NCI-H1105 (cell line): ENCODE data around the gene E2F3.

Experiments used
- DNase-seq: peaks from one replicate; lab custom pipeline; 2025; lab: John Stamatoyannopoulos, UW

E2F3 gene

DNA sequence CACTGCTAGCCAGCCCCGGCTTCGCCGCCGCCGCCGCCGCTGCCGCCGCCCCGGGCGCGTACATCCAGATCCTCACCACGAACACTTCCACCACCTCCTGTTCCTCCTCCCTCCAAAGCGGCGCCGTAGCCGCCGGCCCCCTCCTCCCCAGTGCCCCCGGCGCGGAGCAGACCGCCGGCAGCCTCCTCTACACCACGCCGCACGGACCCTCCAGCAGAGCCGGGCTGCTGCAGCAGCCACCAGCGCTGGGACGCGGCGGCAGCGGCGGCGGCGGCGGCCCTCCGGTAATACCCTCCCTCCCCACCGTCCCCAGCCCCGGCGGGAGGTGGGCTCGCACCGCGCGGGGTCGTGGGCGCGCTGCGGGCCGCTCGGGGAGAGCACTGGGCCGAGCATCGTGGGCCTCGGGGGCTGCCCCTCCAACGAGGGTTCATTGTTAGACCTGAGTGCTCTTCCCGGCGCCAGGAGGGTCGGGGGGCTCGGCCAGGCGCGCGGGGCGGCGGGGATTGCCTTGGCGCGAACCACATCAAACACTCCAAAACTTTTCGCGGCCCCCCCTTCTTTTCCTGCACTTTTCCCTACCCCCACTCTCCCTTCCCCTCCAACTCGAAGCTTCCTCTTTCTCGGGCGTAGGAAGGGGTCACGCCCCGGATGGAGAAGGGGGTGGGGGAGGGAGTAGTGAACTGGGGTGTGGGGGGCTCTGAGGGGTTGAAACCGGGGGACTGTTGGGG is 827 bp downstream of the E2F3 start:
- peak; percentile 19 for DNase-seq

GRCh38 chr6:20403070-20403765 is 1.5 kb downstream of the E2F3 start:
- DNase-seq = peak; percentile 83

- peak; percentile 26 for DNase-seq
These were observed 2.3 kb downstream of the E2F3 start for GRCh38 chr6:20403766-20404640.

- DNase-seq = peak; percentile 67
These were observed 3.0 kb downstream of the E2F3 start for GRCh38 chr6:20404641-20405032.

DNA sequence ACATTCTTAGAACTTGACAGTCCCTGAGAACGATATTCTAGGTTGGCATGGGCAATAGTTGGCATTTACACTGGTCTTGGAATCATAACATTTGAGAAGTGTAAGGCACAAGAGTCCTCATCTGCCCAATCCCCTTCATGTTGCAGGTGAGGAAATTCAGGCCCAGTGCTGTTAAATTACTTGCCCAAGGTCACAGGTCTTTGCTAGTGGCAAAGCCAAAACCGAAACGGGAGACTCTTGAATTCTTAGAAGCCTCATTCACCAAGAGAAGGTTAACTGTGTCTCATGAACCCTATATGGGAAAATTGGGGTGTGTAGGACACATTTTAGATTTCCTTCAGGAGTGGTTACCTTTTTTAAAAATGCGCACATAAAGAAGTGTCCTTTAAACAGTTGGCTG is 7.2 kb downstream of the E2F3 start:
- no peak for DNase-seq

DNA sequence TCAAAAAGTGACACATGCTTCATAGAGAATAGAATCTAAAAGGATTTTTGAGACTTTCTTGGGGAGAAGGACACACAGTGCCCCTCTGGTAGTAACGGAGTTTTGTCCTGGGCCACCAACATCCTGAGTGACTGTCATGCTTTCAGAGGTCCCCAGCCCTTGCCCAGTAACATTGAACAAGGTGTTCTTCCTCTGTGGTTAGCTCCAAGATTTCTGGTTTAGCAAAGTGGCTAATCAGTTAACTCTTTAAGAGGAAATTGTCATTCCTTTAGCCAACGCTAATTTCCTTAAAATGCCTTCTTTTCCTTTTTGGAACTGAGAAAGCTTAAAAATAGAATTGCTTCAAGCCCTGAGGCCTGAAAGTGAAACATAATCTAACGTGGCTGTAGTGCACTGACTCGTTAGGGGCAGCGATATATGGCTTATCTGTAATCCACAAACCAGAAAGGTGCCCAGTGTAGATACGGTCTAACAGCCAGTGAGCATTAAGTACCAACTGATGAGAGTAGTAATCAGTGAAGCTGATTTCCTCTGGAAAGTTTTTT is 7.8 kb downstream of the E2F3 start:
- DNase-seq = no peak

GRCh38 chr6:20411544-20411943 is 9.9 kb downstream of the E2F3 start:
- no peak for DNase-seq

DNA sequence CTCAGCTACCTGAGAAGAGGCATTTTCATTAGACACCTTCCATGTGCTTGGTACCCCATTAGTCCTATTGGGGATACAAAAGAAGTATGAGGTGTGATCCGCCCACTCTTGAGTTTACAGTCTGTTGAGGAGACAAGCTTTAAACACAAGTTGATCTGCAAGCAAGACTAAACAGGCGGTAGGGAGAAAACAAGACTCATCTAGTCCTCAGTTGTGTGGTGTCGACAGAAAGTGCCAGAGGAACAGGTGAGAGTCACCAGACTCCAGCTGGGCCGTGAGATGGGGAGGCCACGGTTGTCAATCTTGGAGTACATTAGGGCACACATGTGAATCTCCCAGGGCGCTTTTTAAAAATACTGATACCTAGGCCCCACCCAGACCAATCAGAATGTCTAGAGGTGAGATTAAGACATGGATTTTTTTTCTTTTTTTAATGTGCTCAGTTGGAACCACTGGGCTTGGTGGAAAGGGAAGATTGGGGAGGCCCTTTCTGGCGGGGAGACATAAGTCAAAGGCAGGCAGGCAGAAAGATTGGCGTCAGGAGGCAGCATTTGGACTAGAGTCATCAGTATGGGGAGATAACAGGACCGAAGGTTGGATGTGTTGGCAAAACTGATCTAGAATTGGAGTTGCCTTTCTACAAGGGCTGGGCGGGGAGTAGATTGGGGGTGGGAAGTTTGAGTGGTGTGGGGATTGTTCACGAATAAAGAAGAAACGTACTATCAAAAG is 10.4 kb downstream of the E2F3 start:
- no peak for DNase-seq

DNA sequence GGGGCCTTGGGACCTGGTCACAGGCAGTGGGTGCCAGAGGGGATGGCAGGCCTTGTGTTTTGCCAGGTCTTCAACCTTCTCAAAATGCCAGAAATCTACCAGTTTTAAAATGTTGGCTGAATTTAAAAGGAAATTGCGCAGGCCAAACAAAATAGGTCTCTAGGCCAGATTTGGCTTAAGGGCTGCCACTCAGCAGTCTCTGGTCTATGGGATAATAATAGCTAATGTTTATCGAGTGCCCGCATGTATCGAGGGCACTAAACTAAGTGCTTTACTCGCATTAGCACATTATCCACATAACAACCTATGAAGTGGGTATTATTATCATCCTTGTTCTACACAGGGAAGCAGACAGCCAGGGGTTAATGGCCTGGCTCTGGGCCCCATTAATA is 11.0 kb downstream of the E2F3 start:
- DNase-seq = no peak

- no peak for DNase-seq
These were observed 12.1 kb downstream of the E2F3 start for GRCh38 chr6:20413826-20414225.

- no peak for DNase-seq
These were observed 13.0 kb downstream of the E2F3 start for GRCh38 chr6:20414711-20415110.

GRCh38 chr6:20415304-20415703 is 13.6 kb downstream of the E2F3 start:
- no peak for DNase-seq

DNA sequence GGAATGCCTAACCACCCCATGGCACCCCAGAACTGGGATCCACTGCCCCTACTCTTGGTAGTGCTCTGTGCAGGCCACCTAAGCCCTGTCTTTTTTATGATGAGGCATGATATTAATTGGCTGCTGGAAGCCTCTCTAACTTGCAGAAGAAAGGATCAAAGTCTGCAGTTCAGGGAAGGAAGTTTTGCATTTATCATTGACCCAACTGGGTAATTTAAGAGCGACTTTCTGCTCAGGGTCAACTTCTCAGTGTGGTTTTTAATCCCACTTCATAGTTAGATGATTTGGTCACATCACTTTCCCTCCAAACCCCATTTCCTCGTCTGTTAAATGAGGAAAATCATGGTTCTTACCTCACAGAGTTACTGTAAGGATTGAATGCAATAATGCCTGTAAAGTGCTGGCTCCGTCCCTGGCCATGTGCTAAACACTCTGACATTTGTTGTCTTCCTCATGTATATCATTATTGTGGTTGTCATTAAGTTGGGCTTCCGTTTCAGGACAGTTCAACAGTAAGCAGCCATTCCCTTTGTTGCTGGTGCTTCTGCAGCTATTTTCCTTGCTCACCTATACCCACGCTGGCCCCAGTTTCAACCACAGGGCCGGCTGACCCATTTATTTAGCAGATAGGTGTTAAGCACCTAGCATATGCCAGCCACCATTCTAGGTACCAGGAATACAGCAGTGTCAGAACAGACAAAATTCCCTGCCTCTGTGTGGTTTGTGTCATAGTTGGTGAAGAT is 14.2 kb downstream of the E2F3 start:
- no peak for DNase-seq

GRCh38 chr6:20416567-20417345 is 15.1 kb downstream of the E2F3 start:
- no peak for DNase-seq

DNA sequence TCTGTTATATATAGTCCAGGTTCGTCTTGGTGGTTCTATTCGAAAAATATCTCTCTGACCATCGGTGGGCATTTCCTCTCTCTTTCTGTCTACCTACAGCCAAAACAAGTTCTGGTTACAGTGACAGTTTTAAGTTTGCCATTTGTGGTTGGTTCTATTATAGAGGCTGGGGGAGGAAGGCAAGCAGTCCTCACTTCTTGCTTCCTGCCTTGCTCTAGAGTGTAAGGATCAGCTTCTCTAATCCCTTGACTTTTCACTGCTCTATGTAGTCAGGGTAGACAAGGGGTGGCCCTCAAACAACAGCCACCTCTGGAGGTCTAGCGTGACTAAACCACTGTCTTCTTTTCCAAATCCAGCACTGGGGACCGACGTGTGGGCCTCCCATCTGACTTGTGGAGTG is 16.1 kb downstream of the E2F3 start:
- no peak for DNase-seq

GRCh38 chr6:20426177-20427082 is 24.8 kb downstream of the E2F3 start:
- DNase-seq = no peak

- DNase-seq = no peak
These were observed 26.2 kb downstream of the E2F3 start for GRCh38 chr6:20427856-20428255.

DNA sequence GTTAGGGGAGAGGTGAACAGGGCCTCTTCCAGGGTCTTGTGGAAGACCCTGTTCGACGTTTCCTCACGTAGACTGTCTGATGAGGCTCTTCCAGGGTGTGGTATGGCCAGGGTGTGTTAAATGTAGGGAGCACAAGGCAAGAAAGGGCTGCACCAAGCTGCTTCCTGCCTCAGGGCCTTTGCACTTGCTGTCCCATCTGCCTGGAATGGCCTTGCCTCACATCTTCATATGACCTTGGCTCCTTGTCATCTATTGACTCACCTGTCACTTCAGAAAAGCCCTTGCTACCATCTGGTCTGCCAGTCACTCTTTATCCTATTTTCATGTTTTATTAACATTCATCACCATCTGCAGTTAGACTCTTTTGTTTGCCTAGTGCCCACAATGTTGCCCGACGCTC is 31.0 kb downstream of the E2F3 start:
- DNase-seq = no peak

- DNase-seq = no peak
These were observed 31.6 kb downstream of the E2F3 start for GRCh38 chr6:20433321-20433720.
